ENCODE measurements around the gene GNA12.
"Not testable (repeated sequence)": the region's sequence is repeated elsewhere in the genome, so short reads cannot be mapped to it uniquely, and the experiment has no call there.

GNA12 gene

DNA sequence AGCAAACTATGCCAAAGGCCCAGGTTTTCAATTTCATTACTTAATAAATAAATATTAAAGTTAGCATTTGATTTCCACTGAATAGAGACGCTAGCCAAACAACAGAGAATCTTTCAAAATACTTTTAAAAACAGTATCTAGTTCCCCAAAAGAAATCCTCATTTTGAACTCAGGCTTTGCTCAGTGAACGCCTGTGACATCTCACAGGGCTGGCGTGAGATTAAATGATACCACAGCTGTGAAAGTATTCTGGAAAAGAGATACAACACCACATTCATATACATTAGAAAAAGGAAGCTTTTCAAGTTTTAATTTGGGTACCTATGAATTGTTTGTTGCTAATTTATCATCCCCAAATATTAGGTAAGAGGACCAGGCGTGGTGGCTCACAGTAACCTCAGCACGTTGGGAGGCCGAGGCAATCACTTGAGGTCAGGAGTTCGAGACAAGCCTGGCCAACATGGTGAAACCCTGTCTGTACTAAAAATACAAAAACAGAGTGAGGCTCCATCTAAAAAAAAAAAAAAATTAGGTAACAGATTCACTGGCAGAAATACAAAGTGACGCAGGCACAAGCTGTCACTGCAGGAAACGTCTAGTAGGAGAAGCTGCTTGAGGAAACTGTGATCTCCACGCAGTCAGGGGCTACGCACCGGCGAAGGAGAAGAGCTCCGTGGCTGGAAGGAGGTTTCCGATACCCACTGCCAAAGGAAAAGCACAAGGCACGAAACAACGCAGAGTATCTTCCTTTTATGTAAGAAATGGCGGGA is 106.2 kb downstream of the GNA12 start:
- TF ChIP-seq, protein P1, sequence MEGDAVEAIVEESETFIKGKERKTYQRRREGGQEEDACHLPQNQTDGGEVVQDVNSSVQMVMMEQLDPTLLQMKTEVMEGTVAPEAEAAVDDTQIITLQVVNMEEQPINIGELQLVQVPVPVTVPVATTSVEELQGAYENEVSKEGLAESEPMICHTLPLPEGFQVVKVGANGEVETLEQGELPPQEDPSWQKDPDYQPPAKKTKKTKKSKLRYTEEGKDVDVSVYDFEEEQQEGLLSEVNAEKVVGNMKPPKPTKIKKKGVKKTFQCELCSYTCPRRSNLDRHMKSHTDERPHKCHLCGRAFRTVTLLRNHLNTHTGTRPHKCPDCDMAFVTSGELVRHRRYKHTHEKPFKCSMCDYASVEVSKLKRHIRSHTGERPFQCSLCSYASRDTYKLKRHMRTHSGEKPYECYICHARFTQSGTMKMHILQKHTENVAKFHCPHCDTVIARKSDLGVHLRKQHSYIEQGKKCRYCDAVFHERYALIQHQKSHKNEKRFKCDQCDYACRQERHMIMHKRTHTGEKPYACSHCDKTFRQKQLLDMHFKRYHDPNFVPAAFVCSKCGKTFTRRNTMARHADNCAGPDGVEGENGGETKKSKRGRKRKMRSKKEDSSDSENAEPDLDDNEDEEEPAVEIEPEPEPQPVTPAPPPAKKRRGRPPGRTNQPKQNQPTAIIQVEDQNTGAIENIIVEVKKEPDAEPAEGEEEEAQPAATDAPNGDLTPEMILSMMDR (IDR thresholded peaks at IDR 0.05; ENCODE audit: insufficient read depth, missing control alignments) = no peak
- DNase-seq (ENCODE audit: insufficient read length, low spot score) = no peak

DNA sequence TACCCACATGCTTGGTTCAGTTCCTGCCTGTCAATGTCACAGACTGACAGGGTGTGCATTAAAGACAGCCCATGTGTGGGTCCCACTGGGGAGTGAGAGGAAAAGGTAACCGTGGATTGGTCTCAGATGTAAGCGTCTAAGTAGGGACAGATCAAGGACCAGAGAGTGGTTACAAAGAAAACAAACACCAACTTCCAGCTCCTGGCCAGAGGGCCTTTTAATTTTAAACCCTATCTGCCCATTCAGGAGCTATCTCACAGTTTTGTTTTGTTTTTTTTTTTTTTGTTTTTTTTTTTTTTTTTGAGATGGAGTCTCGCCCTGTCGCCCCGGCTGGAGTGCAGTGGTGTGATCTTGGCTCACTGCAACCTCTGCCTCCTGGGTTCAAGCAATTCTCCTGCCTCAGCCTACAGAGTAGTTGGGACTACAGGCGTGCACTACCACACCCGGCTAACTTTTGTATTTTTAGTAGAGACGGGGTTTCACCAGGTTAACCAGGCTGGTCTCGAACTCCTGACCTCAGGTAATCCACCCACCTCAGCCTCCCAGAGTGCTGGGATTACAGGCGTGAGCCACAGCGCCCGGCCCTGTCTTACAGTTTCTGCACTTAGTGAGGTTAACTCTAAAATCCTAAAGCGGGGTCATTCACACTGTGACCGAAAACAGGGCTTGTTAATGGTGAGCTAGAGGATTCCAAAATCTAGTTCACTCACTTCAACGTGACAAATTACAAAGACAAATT is 106.9 kb downstream of the GNA12 start:
- not testable (repeated sequence) for DNase-seq (ENCODE audit: insufficient read length, low spot score); FAIRE-seq

More for the DNA sequence above, 106.2 kb downstream of the GNA12 start:
- no peak for FAIRE-seq

DNA sequence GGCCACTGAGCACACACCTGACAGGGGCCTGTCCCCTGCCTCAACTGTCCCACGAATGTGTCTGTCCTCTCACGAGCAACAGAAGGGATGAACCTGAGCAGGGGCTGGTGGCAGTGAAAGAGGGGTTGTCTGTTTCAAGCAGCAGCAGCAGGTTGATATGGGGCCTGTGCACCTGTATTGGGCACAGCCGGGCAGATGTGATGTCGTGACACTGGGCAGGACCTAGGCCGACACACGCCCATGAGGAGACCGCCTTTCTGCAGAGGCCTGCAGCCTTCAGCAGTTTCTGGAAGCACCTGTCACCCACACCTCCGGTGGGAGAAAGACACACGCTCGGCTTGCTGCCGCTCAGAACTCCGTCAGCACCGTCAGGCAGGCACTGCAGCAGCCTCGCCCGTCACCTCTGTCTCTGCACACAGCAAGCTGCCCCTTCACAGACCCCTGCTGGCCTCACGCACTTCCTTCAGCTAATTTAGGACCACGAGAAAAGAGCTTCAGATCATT is 107.6 kb downstream of the GNA12 start:
- FAIRE-seq = no peak
- TF ChIP-seq, protein P1 (IDR thresholded peaks at IDR 0.05; ENCODE audit: insufficient read depth, missing control alignments) = no peak
- DNase-seq (ENCODE audit: insufficient read length, low spot score) = no peak

DNA sequence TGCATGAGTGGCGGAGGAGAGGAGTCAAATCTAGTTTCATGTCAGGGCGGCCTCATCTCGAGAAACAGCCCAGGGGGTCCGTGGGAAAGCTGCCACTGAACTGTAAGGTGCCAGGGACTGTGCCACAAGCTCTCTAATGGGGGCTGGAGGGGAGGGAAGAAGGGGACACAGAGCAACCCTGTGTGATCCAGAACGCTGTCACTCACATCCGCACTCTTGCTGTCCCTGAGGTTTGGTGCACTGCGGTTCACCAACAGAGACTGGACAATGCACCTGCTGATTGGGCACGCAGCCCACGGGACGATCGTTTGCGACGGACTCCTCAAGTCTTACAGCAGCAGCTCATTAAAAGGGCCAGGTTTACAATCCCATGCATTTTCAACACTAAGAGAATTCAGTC is 108.4 kb downstream of the GNA12 start:
- FAIRE-seq = no peak
- TF ChIP-seq, protein P1 (IDR thresholded peaks at IDR 0.05; ENCODE audit: insufficient read depth, missing control alignments) = no peak

DNA sequence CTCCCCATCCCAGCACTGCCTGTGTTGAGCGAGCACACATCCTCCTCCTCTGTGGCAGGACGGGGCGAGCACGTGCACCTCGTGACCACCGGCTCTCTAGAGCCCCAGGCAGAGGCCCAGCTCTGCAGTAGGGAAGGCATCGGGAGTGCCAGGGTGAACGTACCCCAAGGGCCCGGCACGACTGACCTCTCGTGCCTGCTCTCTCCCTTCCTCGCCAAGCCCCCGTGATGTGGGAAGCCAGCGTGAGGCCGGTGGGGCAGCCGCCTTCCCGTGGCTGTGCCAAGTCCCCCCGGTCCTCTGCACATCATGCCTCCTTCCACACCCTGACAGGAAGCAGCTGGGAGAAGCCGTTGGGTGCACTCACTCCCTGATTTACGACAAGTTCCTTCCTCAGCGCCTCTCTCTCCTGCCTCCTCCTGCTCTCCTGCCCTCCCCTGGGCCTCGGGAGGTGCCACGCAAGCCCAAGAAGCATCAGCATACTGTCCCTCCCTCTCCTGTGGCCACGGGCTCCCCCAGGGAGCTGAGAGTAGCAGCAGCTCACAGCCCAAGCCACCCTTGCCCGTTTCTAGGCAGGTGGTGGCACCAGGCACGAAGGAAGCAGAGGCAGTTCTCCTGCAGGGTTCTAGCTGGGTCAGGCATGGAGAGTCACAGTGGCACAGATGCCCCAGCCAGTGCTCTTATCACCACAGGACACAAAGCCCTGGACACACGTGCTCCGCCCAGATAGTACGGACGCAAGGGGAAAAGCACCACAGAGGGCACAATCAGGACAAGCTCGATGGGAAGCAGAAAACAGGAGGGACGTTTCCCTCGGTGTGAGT is 109.1 kb downstream of the GNA12 start:
- DNase-seq (ENCODE audit: insufficient read length, low spot score) (no peak), FAIRE-seq (no peak)
- TF ChIP-seq, protein P1 (IDR thresholded peaks at IDR 0.05; ENCODE audit: insufficient read depth, missing control alignments) = no peak

More for the DNA sequence above, 108.4 kb downstream of the GNA12 start:
- no peak for DNase-seq (ENCODE audit: insufficient read length, low spot score)

DNA sequence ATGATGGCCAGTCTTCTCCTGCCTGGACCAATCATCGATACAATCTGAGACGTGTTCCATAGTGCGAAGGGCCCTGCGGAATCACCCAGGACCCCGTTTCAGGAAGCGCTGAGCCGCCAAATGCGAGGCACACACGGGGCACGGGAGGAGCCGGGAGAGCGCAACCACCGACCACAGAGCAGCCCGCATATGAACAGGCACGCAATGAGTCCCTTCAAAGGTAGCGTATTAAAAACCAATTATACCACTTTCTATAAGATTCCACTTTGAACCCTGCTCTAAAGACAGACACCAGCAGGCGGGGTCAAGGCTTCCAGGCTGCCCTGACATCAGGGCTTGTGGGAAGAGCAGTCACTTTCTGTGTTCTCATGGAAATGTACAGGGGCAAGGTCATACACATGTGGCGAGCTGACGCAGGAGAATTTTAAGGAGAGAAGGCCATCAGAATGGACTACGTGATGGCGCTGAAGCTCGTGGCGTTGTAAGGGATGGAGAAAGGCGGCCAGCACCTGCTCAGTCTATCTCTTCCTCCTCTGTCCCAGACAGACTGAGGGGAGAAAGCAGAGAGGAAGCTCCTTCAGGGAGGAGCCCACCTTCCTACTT is 109.9 kb downstream of the GNA12 start:
- FAIRE-seq (no peak), DNase-seq (ENCODE audit: insufficient read length, low spot score) (no peak)
- TF ChIP-seq, protein P1 (IDR thresholded peaks at IDR 0.05; ENCODE audit: insufficient read depth, missing control alignments) = no peak

Data from D721Med (cell line).